GDM1 (cell line): ENCODE data around the gene FLNB.

Experiments used
- DNase-seq: peaks from one replicate; lab custom pipeline; 2025; lab: John Stamatoyannopoulos, UW

Gene FLNB

DNA sequence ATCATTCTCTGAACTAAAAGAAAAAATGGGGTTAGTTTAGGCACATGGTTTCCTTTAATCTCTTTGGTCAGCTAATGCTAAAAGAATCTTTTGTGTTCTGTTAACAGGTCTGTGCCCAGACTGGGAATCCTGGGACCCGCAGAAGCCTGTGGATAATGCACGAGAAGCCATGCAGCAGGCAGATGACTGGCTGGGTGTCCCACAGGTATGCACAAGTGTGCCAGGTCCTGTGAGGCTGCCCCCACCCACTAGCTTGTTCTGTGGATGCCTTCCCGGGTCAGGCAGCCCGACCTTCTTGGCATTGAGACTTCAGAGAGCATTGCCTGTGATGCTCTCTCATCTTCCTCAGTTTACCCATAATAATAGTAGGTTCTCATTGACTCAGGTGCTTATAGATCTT lies 70.4 kb downstream of the FLNB start:
- DNase-seq, result no peak

DNA sequence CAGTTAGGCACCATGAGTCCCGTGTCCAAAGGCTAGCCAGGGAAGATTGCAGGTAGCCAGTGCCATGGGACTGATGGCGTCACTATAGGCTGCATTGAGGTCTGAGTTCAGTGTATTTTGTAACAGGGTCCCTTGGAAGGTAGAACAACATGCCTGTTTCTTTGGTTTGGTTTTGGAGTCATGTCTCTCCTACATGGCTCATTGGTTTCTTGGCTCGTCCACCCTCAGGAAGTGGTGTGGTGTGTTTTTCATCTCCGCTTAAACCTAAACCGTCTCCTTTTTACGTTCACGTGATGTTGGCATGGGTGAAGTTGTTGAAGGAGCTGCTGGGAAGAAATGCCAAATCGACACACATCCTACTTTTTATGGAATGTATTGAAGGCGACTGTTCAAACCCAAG lies 71.6 kb downstream of the FLNB start:
- DNase-seq, result no peak

- DNase-seq, result peak; percentile 80
These were observed 73.8 kb downstream of the FLNB start for GRCh38 chr3:58082047-58082446.

DNA sequence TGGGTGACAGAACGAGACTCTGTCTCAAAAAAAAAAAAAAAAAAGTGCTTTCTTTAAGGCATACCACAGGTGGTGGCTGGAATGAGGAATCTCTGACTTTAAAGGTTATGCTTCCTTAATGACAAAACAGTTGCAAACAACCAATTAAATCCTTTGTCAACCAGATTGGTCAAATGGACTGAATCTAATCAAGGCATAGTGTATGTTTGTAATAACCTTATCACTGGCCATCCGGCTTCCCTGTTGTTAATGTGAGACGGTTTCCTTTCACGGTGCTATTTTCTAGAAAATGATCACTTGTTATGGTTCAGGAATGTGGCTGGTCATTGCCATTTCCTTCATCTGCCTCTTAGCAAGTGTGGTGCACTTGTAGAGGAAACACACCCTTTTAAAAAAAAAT lies 75.9 kb downstream of the FLNB start:
- no peak for DNase-seq

- no peak for DNase-seq
These were observed 76.7 kb downstream of the FLNB start for GRCh38 chr3:58084788-58085543.

GRCh38 chr3:58085616-58086015 lies 77.4 kb downstream of the FLNB start:
- DNase-seq, result no peak

- DNase-seq, result no peak
These were observed 80.3 kb downstream of the FLNB start for GRCh38 chr3:58088501-58088900.

DNA sequence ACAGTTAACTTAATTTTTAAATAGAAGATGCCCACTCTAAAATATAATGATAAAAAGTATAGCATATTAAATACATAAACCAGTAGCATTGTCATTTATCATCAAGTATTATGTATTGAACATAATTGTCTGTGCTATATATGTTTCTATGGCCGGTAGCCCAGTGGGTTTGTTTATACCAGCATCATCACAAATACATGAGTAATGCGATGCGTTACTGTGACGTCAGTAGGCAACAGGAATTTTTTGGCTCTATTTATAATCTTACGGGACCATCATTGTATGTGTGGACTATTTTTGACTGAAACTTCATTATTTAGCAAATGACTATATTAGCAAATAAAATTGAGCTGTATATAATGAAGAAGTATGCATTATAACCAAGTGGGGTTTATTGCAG lies 82.1 kb downstream of the FLNB start:
- DNase-seq, result no peak

GRCh38 chr3:58092521-58092920 lies 84.3 kb downstream of the FLNB start:
- no peak for DNase-seq

DNA sequence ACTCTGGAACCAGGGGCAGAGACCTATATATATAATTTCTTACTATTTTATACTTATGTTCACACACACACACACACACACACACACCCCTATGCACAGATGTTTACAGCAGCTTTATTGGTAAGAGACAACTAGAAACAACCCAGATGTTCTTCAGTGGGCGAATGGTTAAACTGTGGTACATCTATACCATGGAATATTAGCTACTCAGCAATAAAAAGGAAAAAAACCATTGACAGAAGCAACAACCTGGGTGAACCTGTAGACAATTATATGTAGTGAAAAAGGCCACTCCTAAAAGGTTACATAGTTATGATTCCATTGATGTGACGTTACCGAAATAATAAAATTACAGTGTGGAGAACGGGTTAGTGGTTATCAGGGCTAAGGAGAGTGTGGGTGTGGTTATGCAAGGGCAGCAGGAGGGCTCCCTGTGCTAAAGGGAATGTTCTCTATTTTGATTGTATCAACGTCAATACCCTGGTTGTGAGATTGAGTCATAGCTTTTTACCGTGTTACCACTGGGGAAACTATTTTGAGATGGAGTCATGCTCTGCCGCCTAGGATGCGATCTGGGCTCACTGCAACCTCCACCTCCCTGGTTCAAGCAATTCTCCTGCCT lies 85.5 kb downstream of the FLNB start:
- DNase-seq, result no peak

GRCh38 chr3:58094657-58095056 lies 86.4 kb downstream of the FLNB start:
- DNase-seq, result no peak

GRCh38 chr3:58095603-58096138 lies 87.4 kb downstream of the FLNB start:
- no peak for DNase-seq

DNA sequence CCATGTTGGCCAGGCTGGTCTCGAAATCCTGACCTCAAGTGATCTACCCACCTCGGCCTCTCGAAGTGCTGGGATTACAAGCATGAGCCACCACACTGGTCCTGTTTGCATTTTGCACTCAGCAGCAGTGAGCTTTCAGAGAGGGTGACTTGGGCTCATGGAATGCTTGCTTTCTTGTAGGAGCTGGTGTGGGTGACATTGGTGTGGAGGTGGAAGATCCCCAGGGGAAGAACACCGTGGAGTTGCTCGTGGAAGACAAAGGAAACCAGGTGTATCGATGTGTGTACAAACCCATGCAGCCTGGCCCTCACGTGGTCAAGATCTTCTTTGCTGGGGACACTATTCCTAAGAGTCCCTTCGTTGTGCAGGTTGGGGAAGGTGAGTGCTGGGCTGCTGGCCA lies 90.3 kb downstream of the FLNB start:
- DNase-seq, result no peak

GRCh38 chr3:58099865-58100264 lies 91.6 kb downstream of the FLNB start:
- no peak for DNase-seq

DNA sequence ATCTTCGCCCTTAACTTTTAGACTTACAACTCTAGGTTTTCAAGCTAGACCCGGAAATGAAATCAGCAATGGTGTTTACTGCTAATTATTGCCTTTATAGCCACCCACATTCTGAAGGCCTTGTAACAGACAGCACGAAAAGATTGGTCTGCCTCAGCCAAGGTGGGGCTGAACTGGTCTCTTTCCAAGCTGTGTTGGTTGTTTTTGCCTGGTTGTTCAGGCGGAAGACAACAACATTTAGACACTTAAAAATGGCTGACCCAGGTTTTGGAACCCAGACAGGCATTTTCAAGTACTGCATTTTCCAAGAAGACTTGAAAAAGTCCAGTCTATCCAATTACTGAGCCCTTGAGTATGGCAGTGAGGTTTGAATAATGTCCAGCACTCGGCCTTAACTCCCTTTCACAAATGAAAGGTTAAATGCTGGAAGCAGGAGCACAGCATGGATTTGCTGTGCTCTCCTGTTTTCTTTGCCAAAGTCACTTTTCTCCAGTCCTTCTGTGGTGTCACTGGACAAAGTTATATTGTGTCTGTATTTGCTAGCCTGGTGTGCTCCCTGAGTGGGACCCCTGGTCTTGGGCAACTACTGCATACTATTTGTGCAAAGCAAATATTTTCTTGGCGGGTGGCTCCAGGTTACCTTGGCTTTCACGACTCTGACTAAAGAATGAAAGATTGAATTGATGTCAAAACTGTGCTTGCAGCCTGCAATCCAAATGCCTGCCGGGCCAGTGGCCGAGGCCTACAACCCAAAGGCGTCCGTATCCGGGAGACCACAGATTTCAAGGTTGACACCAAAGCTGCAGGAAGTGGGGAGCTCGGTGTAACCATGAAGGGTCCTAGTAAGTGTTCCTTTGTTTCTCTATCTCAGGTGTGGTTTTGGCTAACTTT lies 93.5 kb downstream of the FLNB start:
- DNase-seq, result no peak

DNA sequence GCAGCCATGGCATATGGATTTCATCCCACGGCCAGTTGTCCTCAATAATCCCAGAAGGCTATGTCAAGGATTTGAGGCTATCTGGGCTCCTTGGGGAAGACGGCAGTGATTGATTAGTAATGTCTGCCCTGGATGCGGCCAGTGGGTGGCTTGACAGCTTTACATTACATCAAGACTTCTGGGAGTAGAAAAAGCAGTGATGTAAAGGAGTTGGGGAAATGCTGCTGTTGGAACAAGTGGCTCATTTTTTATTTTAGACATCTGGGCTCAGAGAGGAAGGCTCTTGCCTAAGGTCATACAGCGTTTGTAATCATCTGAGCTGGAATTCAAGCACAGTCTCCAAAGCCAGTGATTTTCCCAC lies 94.1 kb downstream of the FLNB start:
- DNase-seq, result no peak

DNA sequence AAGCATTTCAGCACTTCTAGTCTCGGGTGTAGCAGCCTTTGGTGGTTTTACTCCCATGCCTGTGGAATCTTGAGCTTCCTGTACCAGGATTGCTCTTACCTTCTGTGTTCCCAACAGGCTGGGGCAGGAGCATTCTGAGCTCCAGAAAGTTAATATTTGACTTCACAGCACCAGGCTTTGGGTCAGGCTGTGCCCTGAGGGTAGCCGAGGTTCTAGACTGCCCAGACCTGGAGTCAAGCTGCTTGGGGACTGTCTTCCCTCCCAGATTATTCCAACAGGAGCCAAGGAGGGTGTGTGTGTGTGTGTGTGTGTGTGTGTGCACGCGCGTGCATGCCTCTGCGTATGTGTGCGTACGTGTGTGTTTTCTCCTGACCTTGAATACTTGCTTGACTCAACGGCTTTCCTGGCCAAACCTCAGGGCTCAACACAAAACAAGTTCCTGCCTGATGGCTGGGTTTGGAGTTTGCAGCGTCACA lies 94.8 kb downstream of the FLNB start:
- DNase-seq, result no peak

GRCh38 chr3:58104151-58104550 lies 95.9 kb downstream of the FLNB start:
- no peak for DNase-seq

GRCh38 chr3:58104712-58105111 lies 96.5 kb downstream of the FLNB start:
- no peak for DNase-seq

GRCh38 chr3:58105196-58105595 lies 97.0 kb downstream of the FLNB start:
- no peak for DNase-seq

GRCh38 chr3:58106061-58106460 lies 97.8 kb downstream of the FLNB start:
- DNase-seq, result no peak

DNA sequence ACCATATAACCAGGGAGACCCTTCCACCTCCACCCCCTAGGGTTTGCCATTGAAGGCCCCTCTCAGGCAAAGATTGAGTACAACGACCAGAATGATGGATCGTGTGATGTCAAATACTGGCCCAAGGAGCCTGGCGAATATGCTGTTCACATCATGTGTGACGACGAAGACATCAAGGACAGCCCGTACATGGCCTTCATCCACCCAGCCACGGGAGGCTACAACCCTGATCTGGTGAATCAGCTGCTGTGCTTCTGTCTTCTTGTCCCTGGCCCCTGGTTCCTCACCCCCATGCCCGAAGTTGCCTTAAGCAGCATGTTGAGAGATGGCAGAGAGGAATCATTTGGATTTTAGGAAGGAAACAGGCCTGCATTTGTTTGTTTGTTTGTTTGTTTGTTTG lies 98.4 kb downstream of the FLNB start:
- no peak for DNase-seq

DNA sequence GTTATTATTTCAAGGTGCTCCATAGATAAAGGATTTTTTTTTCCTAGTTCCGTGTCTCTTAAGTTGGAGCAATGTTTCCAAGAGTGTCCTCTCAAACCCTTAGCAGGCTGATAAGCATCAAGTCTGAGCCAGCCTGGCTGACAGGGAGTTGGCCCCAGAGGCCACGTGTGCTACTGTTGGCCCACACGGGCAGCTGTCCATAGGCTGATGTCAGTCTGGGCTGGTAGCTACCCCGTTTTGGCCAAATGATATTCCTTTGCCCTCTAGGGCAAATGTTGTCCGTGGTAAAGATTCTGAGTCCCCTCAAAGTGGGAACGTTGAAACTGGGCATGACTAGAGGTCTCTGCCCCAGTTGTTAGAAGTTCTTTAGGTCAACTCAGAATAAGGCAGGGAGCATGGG lies 99.4 kb downstream of the FLNB start:
- DNase-seq, result no peak
